ENCODE results near the gene RNU6-9.

Gene RNU6-9

GRCh38 chr19:892894-893689 lies at the start of gene RNU6-9, which contains the start of gene MED16 (continued):
- no peak for TF ChIP-seq ZNF248 (tag by site-specific recombination; IDR thresholded peaks at IDR 0.05)
- no peak for TF ChIP-seq ZNF19 (tag by site-specific recombination; IDR thresholded peaks at IDR 0.05; ENCODE audit: low read depth)
- TF ChIP-seq ZNF600 (tag by site-specific recombination; IDR thresholded peaks at IDR 0.05): no peak
- no peak for TF ChIP-seq TSHZ1 (tag by site-specific recombination; IDR thresholded peaks at IDR 0.05; ENCODE audit: borderline replicate concordance)
- TF ChIP-seq ZNF324 (tag by site-specific recombination; IDR thresholded peaks at IDR 0.05): no peak
- TF ChIP-seq, protein P1, sequence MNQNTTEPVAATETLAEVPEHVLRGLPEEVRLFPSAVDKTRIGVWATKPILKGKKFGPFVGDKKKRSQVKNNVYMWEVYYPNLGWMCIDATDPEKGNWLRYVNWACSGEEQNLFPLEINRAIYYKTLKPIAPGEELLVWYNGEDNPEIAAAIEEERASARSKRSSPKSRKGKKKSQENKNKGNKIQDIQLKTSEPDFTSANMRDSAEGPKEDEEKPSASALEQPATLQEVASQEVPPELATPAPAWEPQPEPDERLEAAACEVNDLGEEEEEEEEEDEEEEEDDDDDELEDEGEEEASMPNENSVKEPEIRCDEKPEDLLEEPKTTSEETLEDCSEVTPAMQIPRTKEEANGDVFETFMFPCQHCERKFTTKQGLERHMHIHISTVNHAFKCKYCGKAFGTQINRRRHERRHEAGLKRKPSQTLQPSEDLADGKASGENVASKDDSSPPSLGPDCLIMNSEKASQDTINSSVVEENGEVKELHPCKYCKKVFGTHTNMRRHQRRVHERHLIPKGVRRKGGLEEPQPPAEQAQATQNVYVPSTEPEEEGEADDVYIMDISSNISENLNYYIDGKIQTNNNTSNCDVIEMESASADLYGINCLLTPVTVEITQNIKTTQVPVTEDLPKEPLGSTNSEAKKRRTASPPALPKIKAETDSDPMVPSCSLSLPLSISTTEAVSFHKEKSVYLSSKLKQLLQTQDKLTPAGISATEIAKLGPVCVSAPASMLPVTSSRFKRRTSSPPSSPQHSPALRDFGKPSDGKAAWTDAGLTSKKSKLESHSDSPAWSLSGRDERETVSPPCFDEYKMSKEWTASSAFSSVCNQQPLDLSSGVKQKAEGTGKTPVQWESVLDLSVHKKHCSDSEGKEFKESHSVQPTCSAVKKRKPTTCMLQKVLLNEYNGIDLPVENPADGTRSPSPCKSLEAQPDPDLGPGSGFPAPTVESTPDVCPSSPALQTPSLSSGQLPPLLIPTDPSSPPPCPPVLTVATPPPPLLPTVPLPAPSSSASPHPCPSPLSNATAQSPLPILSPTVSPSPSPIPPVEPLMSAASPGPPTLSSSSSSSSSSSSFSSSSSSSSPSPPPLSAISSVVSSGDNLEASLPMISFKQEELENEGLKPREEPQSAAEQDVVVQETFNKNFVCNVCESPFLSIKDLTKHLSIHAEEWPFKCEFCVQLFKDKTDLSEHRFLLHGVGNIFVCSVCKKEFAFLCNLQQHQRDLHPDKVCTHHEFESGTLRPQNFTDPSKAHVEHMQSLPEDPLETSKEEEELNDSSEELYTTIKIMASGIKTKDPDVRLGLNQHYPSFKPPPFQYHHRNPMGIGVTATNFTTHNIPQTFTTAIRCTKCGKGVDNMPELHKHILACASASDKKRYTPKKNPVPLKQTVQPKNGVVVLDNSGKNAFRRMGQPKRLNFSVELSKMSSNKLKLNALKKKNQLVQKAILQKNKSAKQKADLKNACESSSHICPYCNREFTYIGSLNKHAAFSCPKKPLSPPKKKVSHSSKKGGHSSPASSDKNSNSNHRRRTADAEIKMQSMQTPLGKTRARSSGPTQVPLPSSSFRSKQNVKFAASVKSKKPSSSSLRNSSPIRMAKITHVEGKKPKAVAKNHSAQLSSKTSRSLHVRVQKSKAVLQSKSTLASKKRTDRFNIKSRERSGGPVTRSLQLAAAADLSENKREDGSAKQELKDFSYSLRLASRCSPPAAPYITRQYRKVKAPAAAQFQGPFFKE (tag by site-specific recombination; IDR thresholded peaks at IDR 0.05; ENCODE audit: borderline replicate concordance): no peak
- TF ChIP-seq ZNF677 (tag by site-specific recombination; IDR thresholded peaks at IDR 0.05): no peak
- no peak for TF ChIP-seq ZSCAN18 (tag by site-specific recombination; IDR thresholded peaks at IDR 0.05)
- TF ChIP-seq ZNF571 (tag by site-specific recombination; IDR thresholded peaks at IDR 0.05): no peak
- no peak for TF ChIP-seq ZNF768 (tag by site-specific recombination; IDR thresholded peaks at IDR 0.05)
- no peak for TF ChIP-seq HOXC10 (CRISPR knock-in tag; IDR thresholded peaks at IDR 0.05)
- peak; percentile 97 for TF ChIP-seq ZNF76 (tag by site-specific recombination; IDR thresholded peaks at IDR 0.05; ENCODE audit: borderline replicate concordance, low read depth)
- no peak for TF ChIP-seq ZNF274 (IDR thresholded peaks at IDR 0.05; ENCODE audit: low read length)
- no peak for TF ChIP-seq ZNF274 (tag by site-specific recombination; IDR thresholded peaks at IDR 0.05; ENCODE audit: borderline replicate concordance)
- no peak for TF ChIP-seq ZNF561 (tag by site-specific recombination; IDR thresholded peaks at IDR 0.05; ENCODE audit: borderline replicate concordance)
- TF ChIP-seq INSM2 (tag by site-specific recombination; IDR thresholded peaks at IDR 0.05): no peak
- peak; percentile 68; the same call in 1 of the 2 replicates for TF ChIP-seq ZNF2 (tag by site-specific recombination; IDR thresholded peaks at IDR 0.05)
- no peak for TF ChIP-seq ZNF610 (tag by site-specific recombination; IDR thresholded peaks at IDR 0.05; ENCODE audit: borderline replicate concordance)
- no peak for TF ChIP-seq ZNF555 (tag by site-specific recombination; conservative IDR thresholded peaks at IDR 0.05)
- TF ChIP-seq, protein P2, sequence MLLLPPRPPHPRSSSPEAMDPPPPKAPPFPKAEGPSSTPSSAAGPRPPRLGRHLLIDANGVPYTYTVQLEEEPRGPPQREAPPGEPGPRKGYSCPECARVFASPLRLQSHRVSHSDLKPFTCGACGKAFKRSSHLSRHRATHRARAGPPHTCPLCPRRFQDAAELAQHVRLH (tag by site-specific recombination; IDR thresholded peaks at IDR 0.05): peak; percentile 40; the same call in 1 of the 2 replicates
- TF ChIP-seq ZFP41 (tag by site-specific recombination; IDR thresholded peaks at IDR 0.05; ENCODE audit: borderline replicate concordance): no peak
- TF ChIP-seq, protein P3, sequence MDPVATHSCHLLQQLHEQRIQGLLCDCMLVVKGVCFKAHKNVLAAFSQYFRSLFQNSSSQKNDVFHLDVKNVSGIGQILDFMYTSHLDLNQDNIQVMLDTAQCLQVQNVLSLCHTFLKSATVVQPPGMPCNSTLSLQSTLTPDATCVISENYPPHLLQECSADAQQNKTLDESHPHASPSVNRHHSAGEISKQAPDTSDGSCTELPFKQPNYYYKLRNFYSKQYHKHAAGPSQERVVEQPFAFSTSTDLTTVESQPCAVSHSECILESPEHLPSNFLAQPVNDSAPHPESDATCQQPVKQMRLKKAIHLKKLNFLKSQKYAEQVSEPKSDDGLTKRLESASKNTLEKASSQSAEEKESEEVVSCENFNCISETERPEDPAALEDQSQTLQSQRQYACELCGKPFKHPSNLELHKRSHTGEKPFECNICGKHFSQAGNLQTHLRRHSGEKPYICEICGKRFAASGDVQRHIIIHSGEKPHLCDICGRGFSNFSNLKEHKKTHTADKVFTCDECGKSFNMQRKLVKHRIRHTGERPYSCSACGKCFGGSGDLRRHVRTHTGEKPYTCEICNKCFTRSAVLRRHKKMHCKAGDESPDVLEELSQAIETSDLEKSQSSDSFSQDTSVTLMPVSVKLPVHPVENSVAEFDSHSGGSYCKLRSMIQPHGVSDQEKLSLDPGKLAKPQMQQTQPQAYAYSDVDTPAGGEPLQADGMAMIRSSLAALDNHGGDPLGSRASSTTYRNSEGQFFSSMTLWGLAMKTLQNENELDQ (tag by site-specific recombination; IDR thresholded peaks at IDR 0.05; ENCODE audit: low read depth): no peak
- TF ChIP-seq OVOL3 (tag by site-specific recombination; IDR thresholded peaks at IDR 0.05): no peak
- peak; percentile 72; the same call in 1 of the 2 replicates for TF ChIP-seq ZNF121 (tag by site-specific recombination; IDR thresholded peaks at IDR 0.05)
